ENCODE measurements around the gene P4HA2.
"Not testable (repeated sequence)": the region's sequence is repeated elsewhere in the genome, so short reads cannot be mapped to it uniquely, and the experiment has no call there.

The P4HA2 gene

GRCh38 chr5:132177691-132178149 lies 49.9 kb downstream of the P4HA2 start:
- H3K4me3 ChIP-seq (ENCODE audit: low read length), result no peak overlapping the region
- no peak for DNase-seq (ENCODE audit: low read depth)
- TF ChIP-seq CTCF (conservative IDR thresholded peaks at IDR 0.05; ENCODE audit: low read depth, low read length), result no peak

- H3K4me3 ChIP-seq (ENCODE audit: low read length), result no peak overlapping the region
- TF ChIP-seq CTCF (conservative IDR thresholded peaks at IDR 0.05; ENCODE audit: low read depth, low read length), result peak; percentile 18
- DNase-seq (ENCODE audit: low read depth), result no peak
Measured at GRCh38 chr5:132176987-132177386, 50.7 kb downstream of the P4HA2 start.

- no peak overlapping the region for H3K4me3 ChIP-seq (ENCODE audit: low read length)
- TF ChIP-seq CTCF (conservative IDR thresholded peaks at IDR 0.05; ENCODE audit: low read depth, low read length), result no peak
- no peak for DNase-seq (ENCODE audit: low read depth)
Measured at GRCh38 chr5:132176521-132176945, 51.1 kb downstream of the P4HA2 start.

- H3K4me3 ChIP-seq (ENCODE audit: low read length), result no peak overlapping the region
- TF ChIP-seq CTCF (conservative IDR thresholded peaks at IDR 0.05; ENCODE audit: low read depth, low read length), result no peak
- DNase-seq (ENCODE audit: low read depth), result no peak
Measured at GRCh38 chr5:132162945-132163344, 64.7 kb downstream of the P4HA2 start.

- not testable (repeated sequence) for H3K4me3 ChIP-seq (ENCODE audit: low read length); DNase-seq (ENCODE audit: low read depth)
Measured at GRCh38 chr5:132161574-132162326, 65.9 kb downstream of the P4HA2 start.

GRCh38 chr5:132156413-132156812 lies 71.2 kb downstream of the P4HA2 start:
- DNase-seq (ENCODE audit: low read depth), result no peak
- no peak overlapping the region for H3K4me3 ChIP-seq (ENCODE audit: low read length)
- no peak for TF ChIP-seq CTCF (conservative IDR thresholded peaks at IDR 0.05; ENCODE audit: low read depth, low read length)

- TF ChIP-seq CTCF (conservative IDR thresholded peaks at IDR 0.05; ENCODE audit: low read depth, low read length), result no peak
- H3K4me3 ChIP-seq (ENCODE audit: low read length), result no peak overlapping the region
- DNase-seq (ENCODE audit: low read depth), result no peak
Measured at GRCh38 chr5:132150565-132150964, 77.1 kb downstream of the P4HA2 start.

Data from retinal pigment epithelial cell (primary cell).